ENCODE data around the gene ASPM. TPM values are rescaled to one million over a fixed set of nuclear protein-coding genes. Genes with fewer than 3 reads are reported as not detected.

ASPM gene, protein sequence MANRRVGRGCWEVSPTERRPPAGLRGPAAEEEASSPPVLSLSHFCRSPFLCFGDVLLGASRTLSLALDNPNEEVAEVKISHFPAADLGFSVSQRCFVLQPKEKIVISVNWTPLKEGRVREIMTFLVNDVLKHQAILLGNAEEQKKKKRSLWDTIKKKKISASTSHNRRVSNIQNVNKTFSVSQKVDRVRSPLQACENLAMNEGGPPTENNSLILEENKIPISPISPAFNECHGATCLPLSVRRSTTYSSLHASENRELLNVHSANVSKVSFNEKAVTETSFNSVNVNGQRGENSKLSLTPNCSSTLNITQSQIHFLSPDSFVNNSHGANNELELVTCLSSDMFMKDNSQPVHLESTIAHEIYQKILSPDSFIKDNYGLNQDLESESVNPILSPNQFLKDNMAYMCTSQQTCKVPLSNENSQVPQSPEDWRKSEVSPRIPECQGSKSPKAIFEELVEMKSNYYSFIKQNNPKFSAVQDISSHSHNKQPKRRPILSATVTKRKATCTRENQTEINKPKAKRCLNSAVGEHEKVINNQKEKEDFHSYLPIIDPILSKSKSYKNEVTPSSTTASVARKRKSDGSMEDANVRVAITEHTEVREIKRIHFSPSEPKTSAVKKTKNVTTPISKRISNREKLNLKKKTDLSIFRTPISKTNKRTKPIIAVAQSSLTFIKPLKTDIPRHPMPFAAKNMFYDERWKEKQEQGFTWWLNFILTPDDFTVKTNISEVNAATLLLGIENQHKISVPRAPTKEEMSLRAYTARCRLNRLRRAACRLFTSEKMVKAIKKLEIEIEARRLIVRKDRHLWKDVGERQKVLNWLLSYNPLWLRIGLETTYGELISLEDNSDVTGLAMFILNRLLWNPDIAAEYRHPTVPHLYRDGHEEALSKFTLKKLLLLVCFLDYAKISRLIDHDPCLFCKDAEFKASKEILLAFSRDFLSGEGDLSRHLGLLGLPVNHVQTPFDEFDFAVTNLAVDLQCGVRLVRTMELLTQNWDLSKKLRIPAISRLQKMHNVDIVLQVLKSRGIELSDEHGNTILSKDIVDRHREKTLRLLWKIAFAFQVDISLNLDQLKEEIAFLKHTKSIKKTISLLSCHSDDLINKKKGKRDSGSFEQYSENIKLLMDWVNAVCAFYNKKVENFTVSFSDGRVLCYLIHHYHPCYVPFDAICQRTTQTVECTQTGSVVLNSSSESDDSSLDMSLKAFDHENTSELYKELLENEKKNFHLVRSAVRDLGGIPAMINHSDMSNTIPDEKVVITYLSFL (N-terminal part only)
- 36.3 and 44.0 TPM in 2 replicates for total RNA-seq (2022)
- Bru-seq, nascent RNA, result percentile 92 among the genes with signal in this experiment
- BruChase-seq, experiment 1, labeled RNA remaining after a 6-hour chase, result percentile 93 among the genes with signal in this experiment
- percentile 96 among the genes with signal in this experiment for BruChase-seq, experiment 2, labeled RNA remaining after a 2-hour chase
- long read RNA-seq, partial matches to known transcripts, result 3 of 4 reads
- long read RNA-seq, other reads (novel, unspliced or antisense), result 1 of 4 reads

DNA sequence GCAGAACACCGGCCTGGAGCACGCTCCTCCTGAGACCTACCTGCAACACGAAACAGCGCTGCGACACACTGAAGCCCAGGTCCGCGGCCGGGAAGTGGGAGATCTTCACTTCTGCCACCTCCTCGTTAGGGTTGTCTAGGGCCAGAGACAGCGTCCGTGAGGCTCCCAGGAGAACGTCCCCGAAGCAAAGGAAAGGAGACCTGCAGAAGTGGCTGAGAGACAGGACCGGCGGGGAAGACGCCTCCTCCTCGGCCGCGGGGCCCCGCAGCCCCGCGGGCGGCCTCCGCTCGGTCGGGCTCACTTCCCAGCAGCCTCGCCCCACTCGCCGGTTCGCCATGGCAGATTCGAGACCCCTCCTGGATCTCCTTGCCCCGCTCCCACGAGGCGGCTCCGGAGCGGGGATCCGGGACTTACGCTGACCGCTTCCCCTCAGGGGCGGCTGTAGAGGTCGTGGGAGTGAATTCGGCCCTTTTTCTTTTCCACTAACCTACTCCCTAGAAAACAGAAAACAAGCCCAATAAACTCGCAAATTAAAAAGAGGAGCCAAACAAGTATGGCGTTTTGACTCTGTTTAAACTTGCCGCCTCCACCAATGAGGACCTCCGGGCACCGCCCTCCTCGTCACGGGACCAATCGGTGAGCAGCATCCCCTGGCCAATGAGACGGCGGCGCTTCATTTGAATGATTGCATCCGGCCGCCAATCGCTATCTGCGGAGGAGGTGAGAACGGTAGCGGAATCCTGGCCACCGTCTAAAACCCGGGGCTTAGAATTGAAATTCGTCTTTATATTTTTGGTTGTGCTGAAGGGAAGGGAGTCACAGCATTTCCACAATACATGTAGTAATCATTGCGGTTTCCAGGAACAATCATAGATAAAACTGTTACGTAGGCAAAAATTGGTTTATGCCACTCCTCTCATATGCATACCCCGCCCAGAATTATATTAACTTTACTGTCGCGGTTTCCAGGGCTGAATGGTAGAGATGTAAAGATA lies at the start of gene ASPM:
TSS of gene ASPM (minus strand) at position 569 of the 995 bp plus-strand sequence. CDS start at position 337, 232 bp downstream.
- Mint-ChIP-seq H3K27me3 (ENCODE audit: unreplicated experiment) (no peaks in the 10 kb centered on the region), H3K36me3 (ENCODE audit: insufficient read depth, unreplicated experiment) (peaks cover 23% of the 10 kb centered on the region), H3K4me1 (ENCODE audit: low read depth, unreplicated experiment) (peaks cover 16% of the 10 kb centered on the region), H3K27ac (ENCODE audit: unreplicated experiment) (peak within 1 kb of the TSS; percentile 99), H3K4me3 (ENCODE audit: low read depth, unreplicated experiment) (peak within 1 kb of the TSS; percentile 98), H3K9me3 (ENCODE audit: low read depth, unreplicated experiment) (no peaks in the 10 kb centered on the region)
- intact Hi-C loops (cut with micrococcal nuclease; ENCODE audit: unreplicated experiment), result loop anchor here (10.0 kb wide), 1 partner anchor 402 kb away; no protein-coding TSS in a partner anchor
- BruUV-seq (replicated peaks), result TSS peak; percentile 59
- TF ChIP-seq, protein P1, sequence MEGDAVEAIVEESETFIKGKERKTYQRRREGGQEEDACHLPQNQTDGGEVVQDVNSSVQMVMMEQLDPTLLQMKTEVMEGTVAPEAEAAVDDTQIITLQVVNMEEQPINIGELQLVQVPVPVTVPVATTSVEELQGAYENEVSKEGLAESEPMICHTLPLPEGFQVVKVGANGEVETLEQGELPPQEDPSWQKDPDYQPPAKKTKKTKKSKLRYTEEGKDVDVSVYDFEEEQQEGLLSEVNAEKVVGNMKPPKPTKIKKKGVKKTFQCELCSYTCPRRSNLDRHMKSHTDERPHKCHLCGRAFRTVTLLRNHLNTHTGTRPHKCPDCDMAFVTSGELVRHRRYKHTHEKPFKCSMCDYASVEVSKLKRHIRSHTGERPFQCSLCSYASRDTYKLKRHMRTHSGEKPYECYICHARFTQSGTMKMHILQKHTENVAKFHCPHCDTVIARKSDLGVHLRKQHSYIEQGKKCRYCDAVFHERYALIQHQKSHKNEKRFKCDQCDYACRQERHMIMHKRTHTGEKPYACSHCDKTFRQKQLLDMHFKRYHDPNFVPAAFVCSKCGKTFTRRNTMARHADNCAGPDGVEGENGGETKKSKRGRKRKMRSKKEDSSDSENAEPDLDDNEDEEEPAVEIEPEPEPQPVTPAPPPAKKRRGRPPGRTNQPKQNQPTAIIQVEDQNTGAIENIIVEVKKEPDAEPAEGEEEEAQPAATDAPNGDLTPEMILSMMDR (IDR thresholded peaks at IDR 0.05; ENCODE audit: unreplicated experiment), result no peak
- peak; percentile 97 for DNase-seq
- CTCF ChIA-PET, result no interaction called here

DNA sequence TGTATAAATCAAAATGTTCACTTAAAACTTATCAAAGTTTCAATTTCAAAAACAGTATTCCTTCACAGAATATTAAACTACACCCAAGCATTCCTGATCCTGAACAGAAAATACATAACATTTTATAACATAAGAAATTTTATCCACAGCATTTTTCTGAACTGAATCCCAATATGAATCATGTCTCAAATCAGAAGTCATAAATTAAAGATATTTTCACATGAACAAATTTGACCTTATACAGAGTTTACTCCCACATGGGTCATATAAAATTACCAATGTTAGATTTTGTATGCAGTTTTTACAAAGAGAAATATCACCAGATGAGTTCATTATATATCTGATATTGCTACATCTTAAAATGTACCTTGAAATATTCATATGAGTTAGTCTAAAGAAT lies 48.6 kb upstream of the ASPM start:
- no peak for DNase-seq
- BruUV-seq (replicated peaks), result no TSS peak
- intact Hi-C loops (cut with micrococcal nuclease; ENCODE audit: unreplicated experiment), result no loop called here
- Mint-ChIP-seq H3K27ac (ENCODE audit: unreplicated experiment) (no peak overlapping the region), H3K27me3 (ENCODE audit: unreplicated experiment) (no peaks in the 10 kb centered on the region), H3K4me1 (ENCODE audit: low read depth, unreplicated experiment) (peaks cover 28% of the 10 kb centered on the region), H3K4me3 (ENCODE audit: low read depth, unreplicated experiment) (no peak overlapping the region), H3K36me3 (ENCODE audit: insufficient read depth, unreplicated experiment) (peaks cover 17% of the 10 kb centered on the region), H3K9me3 (ENCODE audit: low read depth, unreplicated experiment) (no peaks in the 10 kb centered on the region)
- CTCF ChIA-PET, result no interaction called here
- TF ChIP-seq, protein P1 (IDR thresholded peaks at IDR 0.05; ENCODE audit: unreplicated experiment), result no peak

DNA sequence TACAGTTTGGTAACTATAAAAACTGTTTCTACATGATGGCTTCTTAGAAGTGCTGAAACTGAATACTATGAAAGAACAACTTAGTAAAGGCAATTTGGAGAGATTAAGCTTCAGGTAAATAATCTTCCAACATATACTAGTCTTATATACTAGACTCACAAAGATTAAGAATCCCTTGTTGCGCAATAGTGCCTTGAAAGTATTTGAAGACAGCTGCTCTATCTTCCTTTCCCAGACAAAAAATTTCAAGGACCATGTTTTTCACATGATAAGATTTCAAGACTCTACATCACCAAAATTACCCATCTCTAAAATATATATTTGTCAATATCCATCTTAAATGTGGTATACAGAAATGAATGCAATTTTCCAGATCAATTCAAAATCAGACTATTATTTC lies 37.7 kb upstream of the ASPM start:
- CTCF ChIA-PET, result no interaction called here
- BruUV-seq (replicated peaks), result no TSS peak
- H3K4me1 Mint-ChIP-seq (ENCODE audit: low read depth, unreplicated experiment), result peaks cover 10% of the 10 kb centered on the region
- H3K27me3 Mint-ChIP-seq (ENCODE audit: unreplicated experiment), result no peaks in the 10 kb centered on the region
- intact Hi-C loops (cut with micrococcal nuclease; ENCODE audit: unreplicated experiment), result no loop called here
- TF ChIP-seq, protein P1 (IDR thresholded peaks at IDR 0.05; ENCODE audit: unreplicated experiment), result no peak
- H3K9me3 Mint-ChIP-seq (ENCODE audit: low read depth, unreplicated experiment), result peaks cover 7% of the 10 kb centered on the region
- no peak overlapping the region for H3K27ac Mint-ChIP-seq (ENCODE audit: unreplicated experiment)
- no peak for DNase-seq
- peaks cover 28% of the 10 kb centered on the region for H3K36me3 Mint-ChIP-seq (ENCODE audit: insufficient read depth, unreplicated experiment)
- no peak overlapping the region for H3K4me3 Mint-ChIP-seq (ENCODE audit: low read depth, unreplicated experiment)

All from Calu3 (cell line).